HCT116 (cell line): ENCODE measurements around the gene DISP2. TPM values are rescaled to one million over a fixed set of nuclear protein-coding genes. Genes with fewer than 3 reads are reported as not detected.

Source experiments
- ATAC-seq: fragments of 200-7000 bp; cut with Tn5 transposase; 2 replicates; pipeline ENCODE4 v1.9.1; 2020; ENCODE audit warnings: mild to moderate bottlenecking, moderate library complexity
- BruUV-seq: library from RNA; stranded (reverse); fragments of 400-500 nt; replicated peaks from 2 replicates; lab custom pipeline; 2021; lab: Mats Ljungman, UMichigan
- CTCF ChIA-PET: fragments of 300-600 bp; sonication (Branson Sonifier 250); formaldehyde crosslinking; loops from one replicate; lab custom pipeline; 2021; ENCODE audit warnings: antibody characterized with exemption; lab: Charles Lee
- POLR2A ChIA-PET: fragments of 300-600, 350-600 bp; sonication (Branson Sonifier 250); formaldehyde crosslinking; loops from one replicate; lab custom pipeline; 2021; ENCODE audit warnings: antibody characterized with exemption; lab: Charles Lee
- RAD21 ChIA-PET, 2 experiments: fragments of 300-600 bp; sonication (Branson Sonifier 250); formaldehyde crosslinking; loops; one replicate each; lab custom pipeline; 2023; ENCODE audit warnings: low total read pairs in 2 of 2; ENCODE audit not compliant: uncharacterized antibody in 2 of 2, unreplicated experiment in 2 of 2, low non-redundant PET in 1 of 2; lab: Charles Lee
- DNase-seq: peaks from one replicate; pipeline ENCODE4 v3.0.0-alpha.2; 2010; ENCODE audit warnings: low read depth, low spot score
- H2AFZ ChIP-seq: fragments of 200-600 bp; shearing (Covaris generic), sonication (generic); 2 replicates; pipeline ENCODE4 v1.6.1; 2017; ENCODE audit warnings: low read depth, mixed run types, mixed read lengths, antibody characterized with exemption, low read length; ENCODE audit not compliant: poor library complexity, severe bottlenecking
- H3K27ac ChIP-seq: 2 replicates; pipeline ENCODE4 v1.5.1; 2012; ENCODE audit warnings: low read depth, low read length
- H3K27me3 ChIP-seq: fragments of 200-600 bp; sonication (generic); 2 replicates; pipeline ENCODE4 v1.6.1; 2016; ENCODE audit warnings: mixed run types, low read length, mixed read lengths; ENCODE audit not compliant: insufficient read depth
- H3K36me3 ChIP-seq, 2 experiments: fragments of 200-500 bp in 1 of 2; fragments of 200-600 bp in 1 of 2; sonication (Bioruptor generic) in 1 of 2; sonication (generic) in 1 of 2; 2 replicates each; pipeline versions ENCODE4 v1.5.1 to v1.6.1; 2014 to 2016; ENCODE audit warnings: low read length in 2 of 2, inconsistent platforms in 1 of 2, mixed read lengths in 1 of 2, mixed run types in 1 of 2; ENCODE audit not compliant: insufficient read depth in 2 of 2, control insufficient read depth in 1 of 2
- H3K4me1 ChIP-seq, 2 experiments: fragments of 200-600 bp in 1 of 2; sonication (generic) in 1 of 2; 2 replicates each; pipeline versions ENCODE4 v1.5.1 to v1.6.1; 2012 to 2017; ENCODE audit warnings: low read length in 2 of 2, inconsistent platforms in 1 of 2, mild to moderate bottlenecking in 1 of 2, mixed read lengths in 1 of 2, mixed run types in 1 of 2, moderate library complexity in 1 of 2; ENCODE audit not compliant: insufficient read depth in 2 of 2, control insufficient read depth in 1 of 2
- H3K4me2 ChIP-seq: fragments of 200-600 bp; sonication (generic); 2 replicates; pipeline ENCODE4 v1.6.1; 2017; ENCODE audit warnings: mixed run types, low read length, mixed read lengths
- H3K4me3 ChIP-seq, 2 experiments: fragments of 200-600 bp in 1 of 2; sonication (generic) in 1 of 2; replicated peaks in 1 of 2; 2 replicates each; pipeline ENCODE4 v1.5.1; 2011 to 2016; ENCODE audit warnings: low read length in 2 of 2, control low read depth in 1 of 2, low read depth in 1 of 2, mild to moderate bottlenecking in 1 of 2, mixed read lengths in 1 of 2, mixed run types in 1 of 2
- H3K79me2 ChIP-seq: fragments of 200-600 bp; sonication (generic); 2 replicates; pipeline ENCODE4 v1.6.1; 2017; ENCODE audit warnings: mild to moderate bottlenecking, mixed run types, low read length, moderate library complexity, mixed read lengths; ENCODE audit not compliant: insufficient read depth
- H3K9ac ChIP-seq: fragments of 200-600 bp; sonication (generic); 2 replicates; pipeline ENCODE4 v1.6.1; 2016; ENCODE audit warnings: low read length, mixed read lengths
- H3K9me2 ChIP-seq: fragments of 200-600 bp; sonication (generic), shearing (Covaris generic); 2 replicates; pipeline ENCODE4 v1.6.1; 2017; ENCODE audit warnings: mixed run types, mild to moderate bottlenecking, moderate library complexity; ENCODE audit not compliant: insufficient read depth
- H3K9me3 ChIP-seq, 2 experiments: fragments of 200-500 bp in 1 of 2; fragments of 200-600 bp in 1 of 2; sonication (Bioruptor generic) in 1 of 2; sonication (generic) in 1 of 2; 2 replicates each; pipeline ENCODE4 v1.6.1; 2014 to 2017; ENCODE audit warnings: low read length in 2 of 2, mixed read lengths in 2 of 2, inconsistent platforms in 1 of 2, low read depth in 1 of 2, mild to moderate bottlenecking in 1 of 2, mixed run types in 1 of 2, moderate library complexity in 1 of 2; ENCODE audit not compliant: control insufficient read depth in 1 of 2, insufficient read depth in 1 of 2
- H4K20me1 ChIP-seq: fragments of 200-600 bp; sonication (generic), shearing (Covaris generic); 2 replicates; pipeline ENCODE4 v1.6.1; 2017; ENCODE audit warnings: mixed run types, mild to moderate bottlenecking, moderate library complexity; ENCODE audit not compliant: insufficient read depth
- CBX3 ChIP-seq: IDR thresholded peaks from 2 replicates; pipeline ENCODE4 v1.6.1; 2012; ENCODE audit warnings: low read depth
- CTCF ChIP-seq, 3 experiments: fragments of 200-600 bp in 1 of 3; sonication (generic) in 1 of 3; IDR thresholded peaks in 2 of 3; conservative IDR thresholded peaks in 1 of 3; 2 replicates each; pipeline ENCODE4 v1.5.1; 2012 to 2017; ENCODE audit warnings: low read depth in 2 of 3, low read length in 2 of 3, antibody characterized with exemption in 1 of 3, borderline replicate concordance in 1 of 3, control low read depth in 1 of 3, mild to moderate bottlenecking in 1 of 3, mixed read lengths in 1 of 3, mixed run types in 1 of 3, moderate library complexity in 1 of 3; ENCODE audit not compliant: insufficient read depth in 1 of 3
- ELF1 ChIP-seq: IDR thresholded peaks from 2 replicates; pipeline ENCODE4 v1.6.1; 2012; ENCODE audit warnings: low read depth, borderline replicate concordance
- EZH2 ChIP-seq: fragments of 200-600 bp; sonication (generic); IDR thresholded peaks from 2 replicates; pipeline ENCODE4 v1.6.1; 2017; ENCODE audit warnings: antibody characterized with exemption, mixed run types
- RAD21 ChIP-seq: IDR thresholded peaks from 2 replicates; pipeline ENCODE4 v1.6.1; 2012; ENCODE audit warnings: low read depth, mild to moderate bottlenecking
- SRF ChIP-seq: IDR thresholded peaks from 2 replicates; pipeline ENCODE4 v1.6.1; 2012; ENCODE audit warnings: low read depth
- ZFX ChIP-seq: fragments of 450-650 bp; IDR thresholded peaks from 2 replicates; pipeline ENCODE4 v1.6.1; 2017
- intact Hi-C: fragments of 100-400 bp; cut with micrococcal nuclease; formaldehyde crosslinking; loops from 2 replicates; pipeline ENCODE4 v1.10.0; 2022
- total RNA-seq: library from RNA; stranded (reverse); gene quantifications from one replicate; pipeline ENCODE4 v1.2.1, GENCODE V29; 2021; ENCODE audit not compliant: unreplicated experiment

The DISP2 gene
- total RNA-seq, 1 experiment from 2014 or later, result 3.3 TPM

GRCh38 chr15:40310001-40310959 lies 47.7 kb upstream of the DISP2 start:
- TF ChIP-seq EZH2, result no peak
- TF ChIP-seq SRF, result no peak
- peak; percentile 95 for TF ChIP-seq RAD21
- TF ChIP-seq ZFX, result no peak
- no peak for TF ChIP-seq ELF1
- peak; percentile 86 to 92 (median 86) for TF ChIP-seq CTCF (IDR thresholded peaks at IDR 0.05 in 2 of 3, conservative IDR thresholded peaks at IDR 0.05 in 1 of 3; ENCODE audit: borderline replicate concordance in 1 of 3, insufficient read depth in 1 of 3, low read depth in 2 of 3, low read length in 2 of 3)
- no peak for TF ChIP-seq CBX3
- Histone ChIP-seq H3K9me2 (no peaks in the 10 kb centered on the region), H3K79me2 (no peaks in the 10 kb centered on the region), H3K4me1 (peaks cover 8 to 25% of the 10 kb centered on the region in 2 experiments; a peak in 3 of 4 replicates), H3K9ac (no peak overlapping the region), H3K27me3 (0 out of 2 replicates have a peak, but pooled peaks cover 6% of the 10 kb centered on the region), H3K27ac (no peak overlapping the region), H3K4me2 (no peak overlapping the region), H3K4me3 (no peak overlapping the region), H4K20me1 (no peaks in the 10 kb centered on the region), H3K36me3 (no peaks in the 10 kb centered on the region), H3K9me3 (no peaks in the 10 kb centered on the region), H2AFZ (no peak overlapping the region)
- peak; percentile 87 for ATAC-seq
- ChIA-PET RAD21 (interaction anchor here (0.9 to 3.5 kb wide), 6 partner anchors 19 to 93 kb away, joined by 3 to 18 read pairs (median 4); no protein-coding TSS in a partner anchor), CTCF (interaction anchor here (0.7 to 9.7 kb wide), 21 partner anchors 8 to 265 kb away, joined by 3 to 134 read pairs (median 5); partner anchors contain the start of genes ANKRD63 and PAK6), POLR2A (interaction anchor here (1.8 kb wide), 1 partner anchor 31 kb away, joined by 5 read pairs; no protein-coding TSS in a partner anchor)
- no TSS peak for BruUV-seq
- intact Hi-C loops, result loop anchor here (1.0 to 10.0 kb wide), 3 partner anchors 31 to 625 kb away; no protein-coding TSS in a partner anchor
- peak; percentile 40 for DNase-seq
